T-helper 1 cell treated with Interleukin-12 subunit alpha and Interleukin-12 subunit beta and Interleukin-4 antibody, amounts not matched to agents 30 μg/mL and 1 μg/mL, for 36 hours (primary cell): ENCODE measurements around the gene SEMA3C.

Experiments used
- H3K27ac Mint-ChIP-seq: one replicate; pipeline ENCODE4 v1.8.0; 2021; ENCODE audit warnings: mild to moderate bottlenecking, mixed read lengths
- H3K27me3 Mint-ChIP-seq: one replicate; pipeline ENCODE4 v1.8.0; 2021; ENCODE audit warnings: low read depth, mixed read lengths
- H3K36me3 Mint-ChIP-seq: one replicate; pipeline ENCODE4 v1.8.0; 2021; ENCODE audit warnings: low read depth, mixed read lengths
- H3K4me1 Mint-ChIP-seq: one replicate; pipeline ENCODE4 v1.8.0; 2021; ENCODE audit warnings: low read depth, mixed read lengths
- H3K4me3 Mint-ChIP-seq: one replicate; pipeline ENCODE4 v1.8.0; 2021; ENCODE audit warnings: mild to moderate bottlenecking, moderate library complexity, mixed read lengths
- H3K9me3 Mint-ChIP-seq: one replicate; pipeline ENCODE4 v1.8.0; 2021; ENCODE audit warnings: mixed read lengths

Gene SEMA3C

DNA sequence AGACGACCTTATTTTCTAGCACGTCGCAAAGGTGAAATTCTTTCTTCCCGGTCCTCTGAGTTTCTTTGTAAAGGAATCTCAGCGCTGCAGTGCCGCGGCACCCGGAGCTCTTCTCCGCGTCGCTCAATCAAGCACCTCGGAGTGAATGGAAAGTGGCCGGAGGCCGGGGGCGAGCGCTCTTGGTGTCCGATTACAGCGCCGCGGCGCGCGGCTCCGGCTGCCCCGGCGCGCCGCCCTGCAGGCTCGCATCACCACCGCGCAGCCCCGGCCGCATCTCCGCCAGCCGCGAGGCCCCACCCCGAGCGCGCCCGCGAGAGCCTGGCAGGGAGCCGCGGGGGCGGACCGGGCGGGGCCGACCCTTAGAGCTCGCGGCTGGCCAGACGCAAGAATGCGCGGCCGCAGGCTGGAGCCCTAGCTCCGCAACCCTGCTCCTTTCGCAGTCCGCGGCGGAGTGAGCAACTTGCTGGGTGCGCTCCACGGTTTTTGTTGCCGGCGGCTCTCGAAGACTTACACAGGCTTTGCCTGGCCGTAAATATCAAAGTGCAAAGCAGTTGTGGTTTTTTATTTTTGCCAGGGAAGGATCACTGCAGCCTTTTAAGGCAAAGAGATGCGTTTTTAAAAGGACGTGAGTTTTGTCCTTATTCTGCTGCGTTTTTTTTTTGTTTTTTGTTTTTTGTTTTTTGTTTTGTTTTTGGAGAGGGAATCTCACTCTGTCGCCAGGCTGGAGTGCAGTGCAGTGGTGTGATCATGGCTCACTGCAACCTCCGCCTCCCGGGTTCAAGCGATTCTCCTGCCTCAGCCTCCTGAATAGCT lies at the start of gene SEMA3C:
SEMA3C (minus strand) TSS at position 143 of the 813 bp plus-strand sequence. CDS start 2,270 bp downstream, outside the sequence.
- Mint-ChIP-seq H3K27ac (no peak within 1 kb of the TSS), H3K9me3 (no peaks in the 10 kb centered on the region), H3K4me1 (peaks cover 4% of the 10 kb centered on the region), H3K27me3 (peaks cover 42% of the 10 kb centered on the region), H3K4me3 (peak within 1 kb of the TSS; percentile 1), H3K36me3 (no peaks in the 10 kb centered on the region)

- Mint-ChIP-seq H3K4me3 (no peak overlapping the region), H3K36me3 (no peaks in the 10 kb centered on the region), H3K27ac (no peak overlapping the region), H3K9me3 (peaks cover 3% of the 10 kb centered on the region), H3K27me3 (no peaks in the 10 kb centered on the region), H3K4me1 (no peaks in the 10 kb centered on the region)
These were observed 49.8 kb upstream of the SEMA3C start for GRCh38 chr7:80968606-80969005.

- H3K4me3 Mint-ChIP-seq: no peak overlapping the region
- H3K27ac Mint-ChIP-seq: no peak overlapping the region
- no peaks in the 10 kb centered on the region for H3K4me1 Mint-ChIP-seq
- H3K36me3 Mint-ChIP-seq: no peaks in the 10 kb centered on the region
- peaks cover 3% of the 10 kb centered on the region for H3K9me3 Mint-ChIP-seq
- no peaks in the 10 kb centered on the region for H3K27me3 Mint-ChIP-seq
These were observed 49.1 kb upstream of the SEMA3C start for GRCh38 chr7:80967917-80968297.

DNA sequence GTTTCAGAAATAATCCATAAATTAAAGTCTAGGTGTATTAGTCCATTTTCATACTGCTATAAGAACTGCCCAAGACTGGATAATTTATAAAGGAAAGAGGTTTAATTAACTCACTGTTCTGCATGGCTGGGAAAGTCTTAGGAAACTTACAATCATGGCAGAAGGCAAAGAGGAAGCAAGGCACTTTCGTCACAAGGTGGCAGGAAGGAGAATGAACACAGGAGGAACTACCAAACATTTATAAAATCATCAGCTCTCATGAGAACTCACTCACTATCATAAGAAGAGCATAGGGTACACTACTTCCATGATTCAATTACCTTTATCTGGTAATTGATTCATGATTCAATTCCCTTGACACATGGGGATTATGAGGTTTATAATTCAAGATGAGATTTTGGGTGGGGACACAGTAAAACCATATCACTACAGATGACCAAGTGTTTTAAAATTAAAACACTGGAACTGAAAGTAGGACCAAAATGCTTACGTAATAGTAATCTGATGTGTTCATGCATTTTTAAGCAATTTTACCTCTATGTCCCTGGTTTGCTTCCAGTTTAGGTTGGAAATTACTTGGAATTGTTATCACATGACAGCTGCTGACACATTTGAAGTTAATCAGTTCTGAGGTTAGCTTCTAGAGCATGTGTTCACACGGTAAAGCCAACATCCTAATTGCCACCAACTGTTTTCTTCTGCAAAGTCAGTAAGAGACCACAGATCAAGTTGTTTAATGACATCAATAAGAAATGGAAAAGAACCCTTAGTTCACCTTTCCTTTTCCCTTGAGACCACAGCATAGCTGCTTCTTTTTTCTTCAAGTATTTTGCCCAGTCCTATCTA lies 48.4 kb upstream of the SEMA3C start:
- Mint-ChIP-seq H3K9me3 (peaks cover 3% of the 10 kb centered on the region), H3K27me3 (no peaks in the 10 kb centered on the region), H3K4me1 (no peaks in the 10 kb centered on the region), H3K27ac (no peak overlapping the region), H3K4me3 (no peak overlapping the region), H3K36me3 (no peaks in the 10 kb centered on the region)

DNA sequence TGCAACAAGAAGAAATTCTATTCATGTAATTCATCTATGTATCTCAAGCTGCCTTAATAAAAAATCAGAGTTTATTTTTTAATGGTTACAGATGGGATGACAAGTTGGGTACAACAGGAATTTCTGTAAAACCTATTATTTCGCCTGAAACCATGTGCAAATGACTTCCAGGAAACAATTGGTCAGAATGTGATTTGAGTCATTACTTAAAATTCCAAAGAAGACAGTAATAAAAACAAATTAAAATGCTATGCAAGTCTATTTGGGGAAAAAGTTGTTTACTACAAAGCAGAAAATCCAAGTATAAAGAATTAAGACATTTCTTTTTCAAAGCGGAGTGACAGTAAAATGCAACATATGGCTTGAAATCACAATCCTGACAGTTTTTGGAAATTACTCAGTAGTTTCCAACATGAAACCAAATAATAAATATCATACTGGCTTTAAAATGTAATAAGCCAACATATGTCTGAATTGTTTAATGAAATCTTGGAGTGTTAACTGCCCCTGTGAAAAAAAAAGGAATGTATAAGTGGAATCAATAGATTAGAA lies 41.5 kb upstream of the SEMA3C start:
- Mint-ChIP-seq H3K27ac (no peak overlapping the region), H3K9me3 (peaks cover 2% of the 10 kb centered on the region), H3K4me3 (no peak overlapping the region)

GRCh38 chr7:80957226-80957777 lies 38.5 kb upstream of the SEMA3C start:
- Mint-ChIP-seq H3K9me3 (no peaks in the 10 kb centered on the region), H3K4me1 (no peaks in the 10 kb centered on the region), H3K27ac (no peak overlapping the region), H3K36me3 (no peaks in the 10 kb centered on the region), H3K4me3 (no peak overlapping the region), H3K27me3 (no peaks in the 10 kb centered on the region)

More for the DNA sequence above, 41.5 kb upstream of the SEMA3C start:
- H3K4me1 Mint-ChIP-seq: no peaks in the 10 kb centered on the region
- H3K27me3 Mint-ChIP-seq: no peaks in the 10 kb centered on the region
- no peaks in the 10 kb centered on the region for H3K36me3 Mint-ChIP-seq

DNA sequence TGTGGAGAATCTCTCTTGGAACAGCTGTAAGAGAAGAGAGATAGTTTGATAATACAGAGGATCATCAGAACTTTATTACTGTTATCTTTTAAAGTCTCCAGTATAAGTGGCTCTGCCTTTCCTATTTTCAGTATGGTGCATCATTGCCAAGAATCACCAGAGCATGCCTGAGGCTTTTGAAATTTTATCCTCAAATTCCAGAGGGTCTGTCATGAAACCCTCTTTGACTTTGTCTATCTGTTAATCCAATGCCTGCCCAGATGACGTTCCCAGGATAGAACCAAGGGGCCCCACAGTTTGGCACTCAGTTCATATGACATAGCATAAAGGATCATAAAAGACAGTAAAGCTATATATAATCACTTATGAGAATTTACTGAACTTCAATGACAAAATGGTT lies 35.3 kb upstream of the SEMA3C start:
- Mint-ChIP-seq H3K36me3 (no peaks in the 10 kb centered on the region), H3K4me1 (no peaks in the 10 kb centered on the region), H3K4me3 (no peak overlapping the region), H3K27ac (no peak overlapping the region), H3K9me3 (no peaks in the 10 kb centered on the region), H3K27me3 (no peaks in the 10 kb centered on the region)

GRCh38 chr7:80950550-80950967 lies 31.7 kb upstream of the SEMA3C start:
- Mint-ChIP-seq H3K4me3 (no peak overlapping the region), H3K9me3 (no peaks in the 10 kb centered on the region), H3K4me1 (no peaks in the 10 kb centered on the region), H3K36me3 (no peaks in the 10 kb centered on the region), H3K27ac (no peak overlapping the region), H3K27me3 (no peaks in the 10 kb centered on the region)

- H3K36me3 Mint-ChIP-seq: no peaks in the 10 kb centered on the region
- H3K4me3 Mint-ChIP-seq: no peak overlapping the region
- H3K9me3 Mint-ChIP-seq: no peaks in the 10 kb centered on the region
- H3K4me1 Mint-ChIP-seq: no peaks in the 10 kb centered on the region
- H3K27ac Mint-ChIP-seq: no peak overlapping the region
- H3K27me3 Mint-ChIP-seq: no peaks in the 10 kb centered on the region
These were observed 30.6 kb upstream of the SEMA3C start for GRCh38 chr7:80949449-80949848.

- Mint-ChIP-seq H3K4me1 (no peaks in the 10 kb centered on the region), H3K4me3 (no peak overlapping the region), H3K27ac (no peak overlapping the region), H3K27me3 (no peaks in the 10 kb centered on the region), H3K9me3 (no peaks in the 10 kb centered on the region), H3K36me3 (no peaks in the 10 kb centered on the region)
These were observed 28.0 kb upstream of the SEMA3C start for GRCh38 chr7:80946858-80947257.

- Mint-ChIP-seq H3K27me3 (no peaks in the 10 kb centered on the region), H3K4me3 (no peak overlapping the region), H3K27ac (no peak overlapping the region), H3K36me3 (no peaks in the 10 kb centered on the region), H3K4me1 (no peaks in the 10 kb centered on the region), H3K9me3 (no peaks in the 10 kb centered on the region)
These were observed 27.1 kb upstream of the SEMA3C start for GRCh38 chr7:80945976-80946375.

- H3K4me1 Mint-ChIP-seq: no peaks in the 10 kb centered on the region
These were observed 24.5 kb upstream of the SEMA3C start for GRCh38 chr7:80943342-80943741.

DNA sequence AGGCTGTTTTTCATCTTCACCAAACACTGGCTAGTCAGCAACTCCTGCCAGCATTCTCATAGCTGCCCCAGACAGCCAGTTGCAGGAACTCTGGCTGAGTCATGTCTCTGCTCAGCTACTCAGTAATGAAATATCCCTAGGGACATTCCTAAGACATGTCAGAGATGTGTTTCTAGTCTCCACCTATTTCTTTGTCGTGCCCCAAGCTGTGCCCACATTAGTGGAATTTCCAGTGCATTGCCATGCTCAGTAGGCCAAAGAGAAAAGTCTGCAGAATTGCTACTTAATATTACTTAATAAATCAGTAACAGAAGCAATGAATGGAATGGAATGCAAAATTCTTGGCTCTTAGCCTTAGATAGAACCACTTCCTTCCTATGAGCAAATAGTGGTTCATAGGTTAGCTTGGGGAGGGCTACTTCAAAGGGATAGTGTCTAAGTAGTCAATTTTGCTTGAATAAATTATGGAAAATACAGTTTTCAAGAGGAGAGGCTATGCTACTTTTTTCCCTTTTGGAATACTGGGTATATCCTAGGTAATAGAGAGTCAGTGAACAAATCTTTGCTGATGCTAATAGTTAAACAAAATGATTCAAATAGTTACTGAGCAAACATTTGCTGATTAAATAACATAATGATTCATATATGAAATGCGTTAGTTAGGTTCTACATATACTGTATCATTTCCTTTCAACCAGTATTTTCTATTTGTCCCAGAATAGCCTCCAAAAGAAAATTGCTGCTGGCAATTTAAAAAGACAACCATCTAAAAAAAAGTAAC lies 23.6 kb upstream of the SEMA3C start:
- H3K4me1 Mint-ChIP-seq: no peaks in the 10 kb centered on the region
- no peaks in the 10 kb centered on the region for H3K36me3 Mint-ChIP-seq
- no peak overlapping the region for H3K4me3 Mint-ChIP-seq
- H3K9me3 Mint-ChIP-seq: no peaks in the 10 kb centered on the region
- no peaks in the 10 kb centered on the region for H3K27me3 Mint-ChIP-seq
- H3K27ac Mint-ChIP-seq: no peak overlapping the region

More at GRCh38 chr7:80943342-80943741, 24.5 kb upstream of the SEMA3C start:
- no peak overlapping the region for H3K27ac Mint-ChIP-seq
- no peaks in the 10 kb centered on the region for H3K36me3 Mint-ChIP-seq
- no peaks in the 10 kb centered on the region for H3K9me3 Mint-ChIP-seq
- no peaks in the 10 kb centered on the region for H3K27me3 Mint-ChIP-seq
- H3K4me3 Mint-ChIP-seq: no peak overlapping the region

GRCh38 chr7:80941208-80941758 lies 22.4 kb upstream of the SEMA3C start:
- Mint-ChIP-seq H3K27me3 (no peaks in the 10 kb centered on the region), H3K9me3 (no peaks in the 10 kb centered on the region), H3K4me1 (no peaks in the 10 kb centered on the region), H3K27ac (no peak overlapping the region), H3K4me3 (no peak overlapping the region), H3K36me3 (no peaks in the 10 kb centered on the region)
